ENCODE data around the gene DHX38.

Gene DHX38

GRCh38 chr16:72104905-72105304 is 11.3 kb downstream of the DHX38 start:
- no peaks in the 10 kb centered on the region for H3K9me3 Mint-ChIP-seq
- H3K27me3 Mint-ChIP-seq (ENCODE audit: low read depth): no peaks in the 10 kb centered on the region
- H3K27ac Mint-ChIP-seq: no peak overlapping the region
- H3K4me3 Mint-ChIP-seq: no peak overlapping the region
- peaks cover 56% of the 10 kb centered on the region for H3K36me3 Mint-ChIP-seq (ENCODE audit: low read depth)
- peaks cover 3% of the 10 kb centered on the region for H3K4me1 Mint-ChIP-seq (ENCODE audit: low read depth)

GRCh38 chr16:72105978-72106377 is 12.3 kb downstream of the DHX38 start:
- Mint-ChIP-seq H3K27me3 (ENCODE audit: low read depth) (no peaks in the 10 kb centered on the region), H3K36me3 (ENCODE audit: low read depth) (peaks cover 64% of the 10 kb centered on the region), H3K9me3 (no peaks in the 10 kb centered on the region), H3K4me3 (no peak overlapping the region), H3K4me1 (ENCODE audit: low read depth) (peaks cover 3% of the 10 kb centered on the region), H3K27ac (no peak overlapping the region)

GRCh38 chr16:72107371-72107770 is 13.7 kb downstream of the DHX38 start:
- H3K4me3 Mint-ChIP-seq: no peak overlapping the region
- H3K27me3 Mint-ChIP-seq (ENCODE audit: low read depth): no peaks in the 10 kb centered on the region
- no peak overlapping the region for H3K27ac Mint-ChIP-seq
- peaks cover 3% of the 10 kb centered on the region for H3K4me1 Mint-ChIP-seq (ENCODE audit: low read depth)
- H3K9me3 Mint-ChIP-seq: no peaks in the 10 kb centered on the region
- H3K36me3 Mint-ChIP-seq (ENCODE audit: low read depth): peaks cover 66% of the 10 kb centered on the region

- Mint-ChIP-seq H3K36me3 (ENCODE audit: low read depth) (peaks cover 57% of the 10 kb centered on the region), H3K27me3 (ENCODE audit: low read depth) (no peaks in the 10 kb centered on the region), H3K9me3 (no peaks in the 10 kb centered on the region), H3K4me3 (no peak overlapping the region), H3K27ac (no peak overlapping the region), H3K4me1 (ENCODE audit: low read depth) (no peaks in the 10 kb centered on the region)
Measured at GRCh38 chr16:72108353-72109102, 14.9 kb downstream of the DHX38 start.

GRCh38 chr16:72109300-72109699 is 15.7 kb downstream of the DHX38 start:
- Mint-ChIP-seq H3K36me3 (ENCODE audit: low read depth) (peaks cover 57% of the 10 kb centered on the region), H3K9me3 (no peaks in the 10 kb centered on the region), H3K27me3 (ENCODE audit: low read depth) (no peaks in the 10 kb centered on the region), H3K4me3 (no peak overlapping the region), H3K4me1 (ENCODE audit: low read depth) (no peaks in the 10 kb centered on the region), H3K27ac (no peak overlapping the region)

- Mint-ChIP-seq H3K4me3 (no peak overlapping the region), H3K27ac (no peak overlapping the region), H3K27me3 (ENCODE audit: low read depth) (no peaks in the 10 kb centered on the region), H3K36me3 (ENCODE audit: low read depth) (peaks cover 57% of the 10 kb centered on the region), H3K4me1 (ENCODE audit: low read depth) (no peaks in the 10 kb centered on the region), H3K9me3 (no peaks in the 10 kb centered on the region)
Measured at GRCh38 chr16:72109966-72110530, 16.4 kb downstream of the DHX38 start.

- no peak overlapping the region for H3K27ac Mint-ChIP-seq
Measured at GRCh38 chr16:72110662-72111615, 17.3 kb downstream of the DHX38 start.

GRCh38 chr16:72111657-72112451 is 18.2 kb downstream of the DHX38 start:
- H3K9me3 Mint-ChIP-seq: no peaks in the 10 kb centered on the region
- H3K4me3 Mint-ChIP-seq: no peak overlapping the region
- H3K4me1 Mint-ChIP-seq (ENCODE audit: low read depth): no peaks in the 10 kb centered on the region
- no peaks in the 10 kb centered on the region for H3K27me3 Mint-ChIP-seq (ENCODE audit: low read depth)
- no peak overlapping the region for H3K27ac Mint-ChIP-seq
- H3K36me3 Mint-ChIP-seq (ENCODE audit: low read depth): peaks cover 42% of the 10 kb centered on the region

More at GRCh38 chr16:72110662-72111615, 17.3 kb downstream of the DHX38 start:
- no peaks in the 10 kb centered on the region for H3K4me1 Mint-ChIP-seq (ENCODE audit: low read depth)
- H3K36me3 Mint-ChIP-seq (ENCODE audit: low read depth): peaks cover 49% of the 10 kb centered on the region
- no peaks in the 10 kb centered on the region for H3K27me3 Mint-ChIP-seq (ENCODE audit: low read depth)
- no peak overlapping the region for H3K4me3 Mint-ChIP-seq
- no peaks in the 10 kb centered on the region for H3K9me3 Mint-ChIP-seq

- no peaks in the 10 kb centered on the region for H3K4me1 Mint-ChIP-seq (ENCODE audit: low read depth)
- H3K27me3 Mint-ChIP-seq (ENCODE audit: low read depth): no peaks in the 10 kb centered on the region
- H3K9me3 Mint-ChIP-seq: no peaks in the 10 kb centered on the region
- H3K27ac Mint-ChIP-seq: no peak overlapping the region
- peaks cover 38% of the 10 kb centered on the region for H3K36me3 Mint-ChIP-seq (ENCODE audit: low read depth)
- no peak overlapping the region for H3K4me3 Mint-ChIP-seq
Measured at GRCh38 chr16:72112452-72112792, 18.8 kb downstream of the DHX38 start.

GRCh38 chr16:72112906-72113615 is 19.4 kb downstream of the DHX38 start:
- Mint-ChIP-seq H3K4me3 (no peak overlapping the region), H3K9me3 (no peaks in the 10 kb centered on the region), H3K27me3 (ENCODE audit: low read depth) (no peaks in the 10 kb centered on the region), H3K27ac (no peak overlapping the region), H3K4me1 (ENCODE audit: low read depth) (no peaks in the 10 kb centered on the region), H3K36me3 (ENCODE audit: low read depth) (peaks cover 33% of the 10 kb centered on the region)

- H3K27me3 Mint-ChIP-seq (ENCODE audit: low read depth): no peaks in the 10 kb centered on the region
- H3K27ac Mint-ChIP-seq: no peak overlapping the region
- H3K9me3 Mint-ChIP-seq: no peaks in the 10 kb centered on the region
- H3K4me3 Mint-ChIP-seq: no peak overlapping the region
- H3K4me1 Mint-ChIP-seq (ENCODE audit: low read depth): no peaks in the 10 kb centered on the region
- peaks cover 32% of the 10 kb centered on the region for H3K36me3 Mint-ChIP-seq (ENCODE audit: low read depth)
Measured at GRCh38 chr16:72113616-72113945, 19.9 kb downstream of the DHX38 start.

GRCh38 chr16:72120026-72120425 is 26.4 kb downstream of the DHX38 start:
- Mint-ChIP-seq H3K27me3 (ENCODE audit: low read depth) (no peaks in the 10 kb centered on the region), H3K4me3 (no peak overlapping the region), H3K9me3 (no peaks in the 10 kb centered on the region), H3K27ac (no peak overlapping the region), H3K36me3 (ENCODE audit: low read depth) (no peaks in the 10 kb centered on the region), H3K4me1 (ENCODE audit: low read depth) (peaks cover under 1% of the 10 kb centered on the region)

- Mint-ChIP-seq H3K9me3 (no peaks in the 10 kb centered on the region), H3K27ac (no peak overlapping the region), H3K4me1 (ENCODE audit: low read depth) (peaks cover 3% of the 10 kb centered on the region), H3K36me3 (ENCODE audit: low read depth) (no peaks in the 10 kb centered on the region), H3K27me3 (ENCODE audit: low read depth) (no peaks in the 10 kb centered on the region), H3K4me3 (no peak overlapping the region)
Measured at GRCh38 chr16:72122308-72122707, 28.7 kb downstream of the DHX38 start.

GRCh38 chr16:72122916-72123315 is 29.3 kb downstream of the DHX38 start:
- no peak overlapping the region for H3K4me3 Mint-ChIP-seq
- no peak overlapping the region for H3K27ac Mint-ChIP-seq
- peaks cover 3% of the 10 kb centered on the region for H3K4me1 Mint-ChIP-seq (ENCODE audit: low read depth)
- no peaks in the 10 kb centered on the region for H3K9me3 Mint-ChIP-seq
- no peaks in the 10 kb centered on the region for H3K27me3 Mint-ChIP-seq (ENCODE audit: low read depth)
- no peaks in the 10 kb centered on the region for H3K36me3 Mint-ChIP-seq (ENCODE audit: low read depth)
